Stimulated activated naive B cell treated with anti-CD40 and anti-IgM and Interleukin-4, amounts not matched to agents 10 μg/mL and 1 μg/mL and 100 μg/mL, for 72 hours (primary cell): ENCODE data around the gene VCL.

Source experiments
- ATAC-seq, 2 donors: fragments of 150-1000 bp; cut with Tn5 transposase; replicated peaks; 2 replicates each; pipeline ENCODE4 v1.10.0; 2021; ENCODE audit warnings: moderate library complexity in 1 of 2
- DNase-seq: peaks from one replicate; pipeline ENCODE4 v3.0.0; 2021
- H3K27ac Mint-ChIP-seq: one replicate; pipeline ENCODE4 v1.8.0; 2022; ENCODE audit warnings: mild to moderate bottlenecking, mixed read lengths
- H3K27me3 Mint-ChIP-seq, 2 donors: one replicate each; pipeline ENCODE4 v1.8.0; 2022; ENCODE audit warnings: mixed read lengths in 2 of 2
- H3K36me3 Mint-ChIP-seq, 2 donors: one replicate each; pipeline ENCODE4 v1.8.0; 2022; ENCODE audit warnings: mixed read lengths in 2 of 2, mild to moderate bottlenecking in 1 of 2
- H3K4me1 Mint-ChIP-seq, 2 donors: one replicate each; pipeline ENCODE4 v1.8.0; 2022; ENCODE audit warnings: mixed read lengths in 2 of 2, mild to moderate bottlenecking in 1 of 2
- H3K4me3 Mint-ChIP-seq, 2 donors: one replicate each; pipeline ENCODE4 v1.8.0; 2022; ENCODE audit warnings: mild to moderate bottlenecking in 2 of 2, mixed read lengths in 2 of 2, moderate library complexity in 1 of 2
- H3K9me3 Mint-ChIP-seq, 2 donors: one replicate each; pipeline ENCODE4 v1.8.0; 2022; ENCODE audit warnings: mixed read lengths in 2 of 2, mild to moderate bottlenecking in 1 of 2

VCL gene

GRCh38 chr10:74094231-74094630 is 96.3 kb downstream of the VCL start:
- Mint-ChIP-seq H3K27me3 (no peaks in the 10 kb centered on the region), H3K36me3 (peaks cover 59 to 81% of the 10 kb centered on the region in 2 donors), H3K4me3 (no peak overlapping the region), H3K9me3 (peaks cover 0 to 2% of the 10 kb centered on the region in 2 donors), H3K4me1 (peaks cover 26 to 30% of the 10 kb centered on the region in 2 donors), H3K27ac (peak overlapping the region; percentile 85)
- DNase-seq (no peak), ATAC-seq (no peak)

GRCh38 chr10:74096777-74097176 is 98.9 kb downstream of the VCL start:
- peaks cover 29 to 33% of the 10 kb centered on the region in 2 donors for H3K4me1 Mint-ChIP-seq
- no peaks in the 10 kb centered on the region for H3K27me3 Mint-ChIP-seq
- H3K9me3 Mint-ChIP-seq: peaks cover 0 to 2% of the 10 kb centered on the region in 2 donors
- H3K27ac Mint-ChIP-seq: peak overlapping the region; percentile 91
- DNase-seq (peak; percentile 40), ATAC-seq (peak; percentile 100)
- H3K36me3 Mint-ChIP-seq: peaks cover 61 to 75% of the 10 kb centered on the region in 2 donors
- H3K4me3 Mint-ChIP-seq: peak overlapping the region; percentile 51 to 55

- Mint-ChIP-seq H3K4me1 (peaks cover 29 to 33% of the 10 kb centered on the region in 2 donors), H3K27me3 (no peaks in the 10 kb centered on the region), H3K27ac (no peak overlapping the region), H3K36me3 (peaks cover 61 to 71% of the 10 kb centered on the region in 2 donors), H3K4me3 (no peak overlapping the region), H3K9me3 (peaks cover 0 to 2% of the 10 kb centered on the region in 2 donors)
- DNase-seq: no peak
- ATAC-seq: no peak
Measured at GRCh38 chr10:74097776-74098175, 99.9 kb downstream of the VCL start.

- H3K27ac Mint-ChIP-seq: peak overlapping the region; percentile 48
- ATAC-seq: no peak
- peaks cover 68 to 78% of the 10 kb centered on the region in 2 donors for H3K36me3 Mint-ChIP-seq
Measured at GRCh38 chr10:74099420-74099819, 101.5 kb downstream of the VCL start.

GRCh38 chr10:74099836-74100235 is 101.9 kb downstream of the VCL start:
- H3K27me3 Mint-ChIP-seq: no peaks in the 10 kb centered on the region
- H3K4me1 Mint-ChIP-seq: peaks cover 28 to 33% of the 10 kb centered on the region in 2 donors
- peak overlapping the region; percentile 5 for H3K27ac Mint-ChIP-seq
- ATAC-seq: no peak
- no peak overlapping the region for H3K4me3 Mint-ChIP-seq
- DNase-seq: no peak
- peaks cover 0 to 2% of the 10 kb centered on the region in 2 donors for H3K9me3 Mint-ChIP-seq
- peaks cover 68 to 78% of the 10 kb centered on the region in 2 donors for H3K36me3 Mint-ChIP-seq

More at GRCh38 chr10:74099420-74099819, 101.5 kb downstream of the VCL start:
- Mint-ChIP-seq H3K9me3 (peaks cover 0 to 2% of the 10 kb centered on the region in 2 donors), H3K4me1 (peaks cover 28 to 33% of the 10 kb centered on the region in 2 donors), H3K27me3 (no peaks in the 10 kb centered on the region), H3K4me3 (no peak overlapping the region)
- no peak for DNase-seq

DNA sequence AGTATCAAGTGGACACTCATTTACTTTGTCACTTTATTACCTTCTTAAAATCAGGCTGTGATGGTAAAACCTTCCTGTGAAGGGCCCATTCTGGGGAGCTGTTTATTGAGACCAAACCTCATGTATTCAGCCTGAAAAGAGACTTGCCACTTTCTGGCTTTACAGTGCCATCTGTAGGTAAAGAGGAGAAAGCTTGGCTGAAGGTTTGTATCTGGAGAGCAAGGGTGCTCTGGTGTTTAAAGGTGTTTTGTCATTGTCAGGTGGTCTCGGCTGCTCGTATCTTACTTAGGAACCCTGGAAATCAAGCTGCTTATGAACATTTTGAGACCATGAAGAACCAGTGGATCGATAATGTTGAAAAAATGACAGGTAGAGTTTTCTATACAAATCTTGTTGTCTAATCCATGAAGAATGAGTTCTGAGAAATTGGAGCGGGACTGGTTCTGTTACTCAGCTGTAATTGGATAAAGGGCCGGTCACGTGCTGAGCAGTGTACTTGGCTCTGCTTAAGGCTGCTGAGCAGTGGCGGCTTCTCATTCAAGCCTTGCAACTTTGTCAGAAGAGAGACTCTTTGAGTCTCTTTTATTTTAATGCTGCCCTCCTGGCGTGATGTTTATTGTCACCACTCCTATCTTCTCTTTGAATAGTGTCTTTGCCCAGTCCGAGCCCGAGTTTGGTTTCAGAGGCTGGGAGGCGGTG is 105.8 kb downstream of the VCL start:
- Mint-ChIP-seq H3K4me3 (no peak overlapping the region), H3K4me1 (peaks cover 8 to 11% of the 10 kb centered on the region in 2 donors), H3K27me3 (no peaks in the 10 kb centered on the region), H3K9me3 (no peaks in the 10 kb centered on the region), H3K27ac (no peak overlapping the region), H3K36me3 (peaks cover 67 to 73% of the 10 kb centered on the region in 2 donors)
- ATAC-seq (peak; percentile 39 to 56), DNase-seq (no peak)

DNA sequence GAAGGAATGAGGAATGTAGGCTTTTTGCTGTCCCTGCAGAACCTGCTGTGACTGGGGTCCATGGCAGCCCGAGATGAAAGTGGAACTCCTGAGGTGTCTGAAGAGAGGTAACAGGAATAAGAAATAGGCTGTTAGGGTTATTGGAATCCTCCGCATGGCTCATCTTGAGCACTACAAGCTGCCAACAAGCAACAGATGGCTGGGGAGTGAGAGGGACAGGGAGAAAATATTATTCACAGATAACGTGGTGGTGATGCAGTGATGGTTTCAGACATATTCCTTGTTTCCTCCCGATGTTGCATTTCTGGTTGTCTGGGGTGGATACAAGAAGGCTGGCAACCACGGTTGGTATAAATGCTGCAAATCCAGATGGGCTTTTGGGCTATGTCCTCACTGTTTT is 106.6 kb downstream of the VCL start:
- ATAC-seq: no peak
- H3K9me3 Mint-ChIP-seq: no peaks in the 10 kb centered on the region
- DNase-seq: no peak
- H3K36me3 Mint-ChIP-seq: peaks cover 62 to 72% of the 10 kb centered on the region in 2 donors
- H3K27me3 Mint-ChIP-seq: no peaks in the 10 kb centered on the region
- H3K27ac Mint-ChIP-seq: no peak overlapping the region
- H3K4me3 Mint-ChIP-seq: no peak overlapping the region
- peaks cover under 1 to 6% of the 10 kb centered on the region in 2 donors for H3K4me1 Mint-ChIP-seq

GRCh38 chr10:74104996-74105395 is 107.1 kb downstream of the VCL start:
- ATAC-seq (no peak), DNase-seq (no peak)
- H3K27me3 Mint-ChIP-seq: no peaks in the 10 kb centered on the region
- H3K4me1 Mint-ChIP-seq: peaks cover 0 to 4% of the 10 kb centered on the region in 2 donors
- no peak overlapping the region for H3K4me3 Mint-ChIP-seq
- no peaks in the 10 kb centered on the region for H3K9me3 Mint-ChIP-seq
- H3K36me3 Mint-ChIP-seq: peaks cover 63 to 73% of the 10 kb centered on the region in 2 donors
- H3K27ac Mint-ChIP-seq: no peak overlapping the region

- peaks cover 61 to 85% of the 10 kb centered on the region in 2 donors for H3K36me3 Mint-ChIP-seq
Measured at GRCh38 chr10:74107391-74107790, 109.5 kb downstream of the VCL start.

DNA sequence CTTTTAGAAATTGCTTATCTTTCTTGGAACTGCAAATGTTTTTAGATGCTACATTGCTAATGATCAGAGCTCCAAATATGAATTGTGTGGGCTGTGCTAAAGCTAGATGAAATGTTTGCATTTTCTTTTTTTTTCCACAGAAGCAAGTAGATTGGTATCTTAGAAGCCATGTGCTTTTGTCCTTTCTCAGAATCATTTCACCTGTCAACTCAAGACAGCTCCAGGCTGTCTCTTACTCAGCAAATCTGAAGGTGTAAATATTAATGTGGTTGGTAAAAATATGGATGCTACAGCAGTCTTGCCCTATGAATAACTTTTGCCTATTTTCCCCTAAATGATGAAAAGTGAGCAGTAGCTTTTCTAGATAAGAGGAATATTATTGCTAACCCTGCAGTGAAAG is 111.5 kb downstream of the VCL start:
- no peak overlapping the region for H3K27ac Mint-ChIP-seq

More at GRCh38 chr10:74107391-74107790, 109.5 kb downstream of the VCL start:
- Mint-ChIP-seq H3K9me3 (no peaks in the 10 kb centered on the region), H3K4me1 (peaks cover 0 to 7% of the 10 kb centered on the region in 2 donors), H3K27ac (peak overlapping the region; percentile 43), H3K4me3 (no peak overlapping the region), H3K27me3 (no peaks in the 10 kb centered on the region)
- ATAC-seq (no peak), DNase-seq (no peak)

DNA sequence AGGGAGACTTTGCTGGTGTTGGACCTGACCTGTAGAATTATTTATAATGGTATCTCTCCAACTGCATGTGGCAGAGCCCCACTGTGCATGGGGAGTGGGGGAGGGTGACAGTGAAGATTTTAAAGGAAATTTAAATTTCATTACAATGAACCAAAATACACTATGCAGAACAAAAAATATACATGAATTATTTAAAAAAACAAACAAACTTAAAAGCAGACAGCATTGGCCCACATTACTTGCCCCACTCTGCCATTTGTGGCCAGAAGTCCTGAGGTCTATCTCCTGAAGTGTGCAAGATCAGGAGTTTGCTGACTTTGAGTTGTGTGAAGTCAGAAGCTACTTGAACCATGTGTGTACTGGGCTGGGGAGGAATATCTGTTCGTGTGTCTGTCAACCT is 112.2 kb downstream of the VCL start:
- Mint-ChIP-seq H3K36me3 (peaks cover 55 to 84% of the 10 kb centered on the region in 2 donors), H3K27me3 (no peaks in the 10 kb centered on the region), H3K4me1 (peaks cover 5 to 11% of the 10 kb centered on the region in 2 donors), H3K4me3 (no peak overlapping the region), H3K9me3 (no peaks in the 10 kb centered on the region), H3K27ac (peak overlapping the region; percentile 20)
- no peak for DNase-seq
- ATAC-seq: no peak

More for the DNA sequence above, 111.5 kb downstream of the VCL start:
- DNase-seq (no peak), ATAC-seq (no peak)
- Mint-ChIP-seq H3K4me1 (peaks cover 5 to 11% of the 10 kb centered on the region in 2 donors), H3K4me3 (no peak overlapping the region), H3K36me3 (peaks cover 58 to 84% of the 10 kb centered on the region in 2 donors), H3K9me3 (no peaks in the 10 kb centered on the region), H3K27me3 (no peaks in the 10 kb centered on the region)

- Mint-ChIP-seq H3K36me3 (peaks cover 56 to 90% of the 10 kb centered on the region in 2 donors), H3K4me1 (peaks cover 13 to 15% of the 10 kb centered on the region in 2 donors), H3K27me3 (no peaks in the 10 kb centered on the region), H3K4me3 (no peak overlapping the region), H3K27ac (peak overlapping the region; percentile 69), H3K9me3 (no peaks in the 10 kb centered on the region)
- no peak for DNase-seq
- no peak for ATAC-seq
Measured at GRCh38 chr10:74111799-74112198, 113.9 kb downstream of the VCL start.

GRCh38 chr10:74113546-74113945 is 115.6 kb downstream of the VCL start:
- Mint-ChIP-seq H3K27me3 (no peaks in the 10 kb centered on the region), H3K4me3 (no peak overlapping the region), H3K4me1 (peaks cover 18 to 31% of the 10 kb centered on the region in 2 donors), H3K27ac (peak overlapping the region; percentile 62), H3K36me3 (peaks cover 61 to 91% of the 10 kb centered on the region in 2 donors), H3K9me3 (no peaks in the 10 kb centered on the region)
- no peak for DNase-seq
- ATAC-seq: no peak

DNA sequence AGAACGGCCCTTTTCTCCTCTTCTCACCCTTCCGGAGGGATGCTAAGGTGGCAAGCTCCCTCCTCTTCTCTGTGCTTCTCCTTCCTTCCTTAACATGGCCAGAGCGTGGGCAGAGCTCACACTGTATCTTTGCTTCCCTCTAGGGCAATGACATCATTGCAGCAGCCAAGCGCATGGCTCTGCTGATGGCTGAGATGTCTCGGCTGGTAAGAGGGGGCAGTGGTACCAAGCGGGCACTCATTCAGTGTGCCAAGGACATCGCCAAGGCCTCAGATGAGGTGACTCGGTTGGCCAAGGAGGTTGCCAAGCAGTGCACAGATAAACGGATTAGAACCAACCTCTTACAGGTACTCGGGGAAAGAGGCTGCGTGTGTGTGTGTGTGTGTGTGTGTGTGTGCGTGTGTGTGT is 116.1 kb downstream of the VCL start:
- H3K36me3 Mint-ChIP-seq: peaks cover 60 to 92% of the 10 kb centered on the region in 2 donors
- H3K27ac Mint-ChIP-seq: peak overlapping the region; percentile 62
- no peaks in the 10 kb centered on the region for H3K27me3 Mint-ChIP-seq

GRCh38 chr10:74117738-74118137 is 119.8 kb downstream of the VCL start:
- Mint-ChIP-seq H3K27ac (peak overlapping the region; percentile 88), H3K4me1 (peaks cover 17 to 41% of the 10 kb centered on the region in 2 donors), H3K27me3 (no peaks in the 10 kb centered on the region), H3K4me3 (peak overlapping the region in 1 of 2 donors; percentile 35), H3K9me3 (no peaks in the 10 kb centered on the region), H3K36me3 (peaks cover 56 to 84% of the 10 kb centered on the region in 2 donors)
- peak; percentile 15 for DNase-seq
- ATAC-seq: peak; percentile 74 to 86

More for the DNA sequence above, 116.1 kb downstream of the VCL start:
- no peak for ATAC-seq
- peaks cover 18 to 33% of the 10 kb centered on the region in 2 donors for H3K4me1 Mint-ChIP-seq
- no peak for DNase-seq
- H3K9me3 Mint-ChIP-seq: no peaks in the 10 kb centered on the region
- no peak overlapping the region for H3K4me3 Mint-ChIP-seq
